ENCODE measurements around the gene NAGLU.
"Not testable (repeated sequence)": the region's sequence is repeated elsewhere in the genome, so short reads cannot be mapped to it uniquely, and the experiment has no call there.

NAGLU gene

DNA sequence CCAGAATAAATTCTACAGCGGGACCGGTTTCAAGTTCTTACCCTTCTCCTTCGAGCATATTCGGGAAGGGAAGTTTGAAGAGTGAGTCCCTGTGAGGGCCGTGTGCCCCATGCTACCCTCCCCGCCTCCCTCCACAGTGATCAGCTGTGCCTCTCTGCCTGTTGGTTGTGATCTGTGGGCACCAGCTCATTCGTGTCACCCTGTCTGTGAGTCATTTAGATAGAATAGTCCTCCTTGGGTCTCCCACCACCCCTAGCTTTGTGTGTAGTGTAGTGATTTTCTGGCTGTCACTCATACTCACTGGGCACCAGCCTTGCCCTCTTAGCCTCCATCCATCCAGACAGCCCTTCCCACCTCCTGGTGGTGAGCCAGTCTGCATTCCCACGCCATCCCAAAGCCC is 15.0 kb upstream of the NAGLU start:
- DNase-seq (ENCODE audit: low read depth in 2 of 2) = no peak

DNA sequence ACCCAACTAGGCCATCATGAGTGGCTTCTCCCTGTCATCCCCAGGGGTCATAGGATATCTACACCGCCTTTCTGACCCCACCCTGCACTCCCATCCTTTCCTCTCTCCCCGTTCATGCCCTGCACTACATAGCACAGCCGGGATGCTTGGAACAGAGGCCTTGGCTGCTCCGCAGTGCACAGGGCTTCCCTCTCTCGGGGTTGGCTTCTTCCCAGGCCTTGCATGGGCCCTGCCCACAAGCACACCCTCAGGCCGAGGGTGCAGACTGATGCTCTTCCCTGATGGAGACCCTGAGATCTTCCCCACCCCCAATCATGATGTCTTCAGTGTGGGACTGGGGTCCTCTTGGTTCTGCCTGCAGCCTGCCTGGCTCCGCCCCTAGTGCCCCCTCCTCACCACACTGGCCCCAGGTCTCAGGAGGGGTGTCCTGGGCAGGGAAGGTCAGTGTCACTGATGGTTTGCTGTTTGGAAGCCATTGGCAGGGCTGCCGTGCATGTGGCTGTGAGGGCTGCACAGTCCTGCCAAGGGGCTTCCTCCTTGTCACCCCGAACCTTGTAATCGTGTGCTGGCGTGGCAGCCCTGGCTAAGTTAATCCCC is 14.3 kb upstream of the NAGLU start:
- no peak for DNase-seq (ENCODE audit: low read depth in 2 of 2)

- DNase-seq (ENCODE audit: low read depth in 2 of 2) = no peak
Measured at GRCh38 chr17:42522263-42522790, 13.7 kb upstream of the NAGLU start.

GRCh38 chr17:42522798-42523278 is 13.2 kb upstream of the NAGLU start:
- no peak for DNase-seq (ENCODE audit: low read depth in 2 of 2)

GRCh38 chr17:42525221-42525620 is 10.8 kb upstream of the NAGLU start:
- DNase-seq (ENCODE audit: low read depth in 2 of 2) = no peak

- DNase-seq (ENCODE audit: low read depth in 2 of 2) = no peak
Measured at GRCh38 chr17:42526031-42526444, 10.0 kb upstream of the NAGLU start.

- DNase-seq (ENCODE audit: low read depth in 2 of 2) = no peak
Measured at GRCh38 chr17:42527932-42528331, 8.1 kb upstream of the NAGLU start.

- no peak for DNase-seq (ENCODE audit: low read depth in 2 of 2)
Measured at GRCh38 chr17:42529061-42529460, 7.0 kb upstream of the NAGLU start.

DNA sequence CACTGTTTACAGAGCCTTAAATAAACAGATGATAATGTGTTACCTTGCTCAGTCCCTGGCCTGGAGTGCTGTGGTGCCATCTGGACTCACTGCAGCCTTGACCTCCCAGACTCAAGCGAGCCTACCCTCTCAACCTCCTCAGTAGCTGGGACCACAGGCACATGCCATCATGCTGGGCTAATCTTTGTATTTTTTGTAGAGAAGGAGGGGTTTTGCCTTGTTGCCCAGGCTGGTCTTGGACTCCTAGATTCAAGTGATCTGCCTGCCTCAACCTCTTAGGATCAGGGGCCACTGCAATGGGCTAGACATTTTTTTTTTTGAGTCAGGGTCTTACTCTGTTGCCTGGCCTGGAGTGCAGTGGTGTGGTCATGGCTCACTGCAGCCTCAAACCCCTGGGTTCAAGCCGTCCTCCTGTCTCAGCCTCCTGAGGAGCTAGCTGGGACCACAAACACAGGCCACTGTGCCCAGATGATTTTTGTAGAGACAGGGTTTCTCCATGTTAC is 5.0 kb upstream of the NAGLU start:
- no peak for DNase-seq (ENCODE audit: low read depth in 2 of 2)

GRCh38 chr17:42531455-42532354 is 4.3 kb upstream of the NAGLU start:
- DNase-seq (ENCODE audit: low read depth in 2 of 2) = no peak

DNA sequence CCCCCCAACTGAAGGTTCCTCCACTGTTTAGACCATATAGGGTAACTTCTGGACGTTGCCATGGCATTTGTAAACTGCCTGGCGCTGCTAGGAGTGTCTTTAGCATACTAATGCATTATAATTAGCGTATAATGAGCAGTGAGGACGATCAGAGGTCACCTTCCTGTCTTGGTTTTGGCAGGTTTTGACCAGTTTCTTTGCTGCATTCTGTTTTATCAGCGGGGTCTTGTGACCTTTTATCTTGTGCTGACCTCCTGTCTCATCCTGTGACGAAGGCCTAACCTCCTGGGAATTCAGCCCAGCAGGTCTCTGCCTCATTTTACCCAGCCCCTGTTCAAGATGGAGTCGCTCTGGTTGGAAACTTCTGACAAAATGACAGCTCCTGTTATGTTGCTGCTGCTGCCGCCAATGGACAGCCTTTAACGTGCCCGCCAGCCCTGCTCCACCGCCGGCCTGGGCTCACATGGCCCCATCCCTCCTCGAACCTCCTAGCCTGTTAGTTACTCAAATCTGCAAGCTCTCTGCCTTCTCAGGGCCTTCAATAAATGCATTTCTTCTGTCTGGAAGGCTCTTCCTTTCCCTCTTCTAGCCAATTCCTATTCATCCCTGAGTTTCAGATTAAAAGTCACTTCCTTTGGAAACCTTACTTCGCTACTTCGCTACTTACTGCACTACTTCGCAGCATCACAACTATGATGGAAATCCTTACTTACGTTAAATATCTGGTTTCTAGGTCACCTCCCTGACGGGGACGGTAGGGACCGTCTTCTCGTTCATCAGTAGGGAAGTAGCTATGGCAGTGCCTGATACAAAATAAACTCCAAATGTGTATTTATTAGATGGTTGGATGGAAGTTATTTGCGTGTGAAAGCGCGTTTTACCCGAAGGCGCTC is 640 bp upstream of the NAGLU start:
- DNase-seq (ENCODE audit: low read depth in 2 of 2) = no peak

- DNase-seq (ENCODE audit: low read depth in 2 of 2) = peak; percentile 61 to 66
Measured at GRCh38 chr17:42536372-42537155, 523 bp downstream of the NAGLU start.

- DNase-seq (ENCODE audit: low read depth in 2 of 2) = no peak
Measured at GRCh38 chr17:42537156-42537805, 1.2 kb downstream of the NAGLU start.

DNA sequence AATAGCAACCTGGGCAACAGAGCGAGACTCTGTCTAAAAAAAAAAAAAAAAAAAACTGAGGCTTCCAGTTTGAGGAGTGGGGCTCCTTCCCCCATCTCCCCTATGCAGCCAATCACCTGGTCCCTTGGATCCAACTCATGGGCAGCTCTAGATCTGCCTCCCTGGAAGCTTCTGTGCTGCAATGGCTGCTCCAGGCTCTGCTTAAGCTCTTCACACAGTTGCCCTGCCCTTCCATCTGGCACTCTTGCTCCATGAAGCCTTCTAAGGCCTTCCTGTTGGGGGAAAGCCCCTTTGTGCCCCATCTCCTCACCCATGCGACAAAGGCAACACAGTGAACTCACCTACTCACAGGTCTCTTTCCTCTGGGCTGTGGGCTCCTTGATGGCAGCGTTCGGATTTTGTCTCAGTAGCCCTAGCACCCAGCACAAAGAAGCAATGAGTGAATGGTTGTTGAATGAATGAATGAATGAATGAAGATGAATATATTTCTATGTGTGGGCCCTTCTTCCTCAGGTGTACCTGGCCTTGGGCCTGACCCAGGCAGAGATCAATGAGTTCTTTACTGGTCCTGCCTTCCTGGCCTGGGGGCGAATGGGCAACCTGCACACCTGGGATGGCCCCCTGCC is 1.9 kb downstream of the NAGLU start:
- DNase-seq (ENCODE audit: low read depth in 2 of 2) = no peak

- no peak for DNase-seq (ENCODE audit: low read depth in 2 of 2)
Measured at GRCh38 chr17:42538482-42538881, 2.4 kb downstream of the NAGLU start.

DNA sequence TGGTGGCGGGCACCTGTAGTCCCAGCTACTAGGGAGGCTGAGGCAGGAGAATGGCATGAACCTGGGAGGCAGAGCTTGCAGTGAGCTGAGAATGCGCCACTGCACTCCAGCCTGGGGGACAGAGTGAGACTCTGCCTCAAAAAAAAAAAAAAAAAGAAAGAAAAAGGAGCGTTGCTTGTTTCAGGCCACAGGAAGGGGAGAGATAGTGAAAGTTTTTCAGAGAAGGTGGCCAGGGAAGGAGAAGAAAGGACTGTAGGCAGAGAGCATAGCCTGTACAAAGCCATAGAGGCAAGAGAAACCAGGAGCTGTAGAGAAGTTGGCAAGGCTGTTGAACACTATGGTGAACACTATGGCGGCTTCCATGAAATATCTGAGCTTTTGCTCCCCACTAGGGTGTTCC is 4.5 kb downstream of the NAGLU start:
- DNase-seq (ENCODE audit: low read depth in 2 of 2) = not testable (repeated sequence)

- DNase-seq (ENCODE audit: low read depth in 2 of 2) = no peak
Measured at GRCh38 chr17:42541041-42541833, 5.2 kb downstream of the NAGLU start.

DNA sequence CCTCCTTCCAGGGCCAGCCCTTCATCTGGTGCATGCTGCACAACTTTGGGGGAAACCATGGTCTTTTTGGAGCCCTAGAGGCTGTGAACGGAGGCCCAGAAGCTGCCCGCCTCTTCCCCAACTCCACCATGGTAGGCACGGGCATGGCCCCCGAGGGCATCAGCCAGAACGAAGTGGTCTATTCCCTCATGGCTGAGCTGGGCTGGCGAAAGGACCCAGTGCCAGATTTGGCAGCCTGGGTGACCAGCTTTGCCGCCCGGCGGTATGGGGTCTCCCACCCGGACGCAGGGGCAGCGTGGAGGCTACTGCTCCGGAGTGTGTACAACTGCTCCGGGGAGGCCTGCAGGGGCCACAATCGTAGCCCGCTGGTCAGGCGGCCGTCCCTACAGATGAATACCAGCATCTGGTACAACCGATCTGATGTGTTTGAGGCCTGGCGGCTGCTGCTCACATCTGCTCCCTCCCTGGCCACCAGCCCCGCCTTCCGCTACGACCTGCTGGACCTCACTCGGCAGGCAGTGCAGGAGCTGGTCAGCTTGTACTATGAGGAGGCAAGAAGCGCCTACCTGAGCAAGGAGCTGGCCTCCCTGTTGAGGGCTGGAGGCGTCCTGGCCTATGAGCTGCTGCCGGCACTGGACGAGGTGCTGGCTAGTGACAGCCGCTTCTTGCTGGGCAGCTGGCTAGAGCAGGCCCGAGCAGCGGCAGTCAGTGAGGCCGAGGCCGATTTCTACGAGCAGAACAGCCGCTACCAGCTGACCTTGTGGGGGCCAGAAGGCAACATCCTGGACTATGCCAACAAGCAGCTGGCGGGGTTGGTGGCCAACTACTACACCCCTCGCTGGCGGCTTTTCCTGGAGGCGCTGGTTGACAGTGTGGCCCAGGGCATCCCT is 7.4 kb downstream of the NAGLU start:
- no peak for DNase-seq (ENCODE audit: low read depth in 2 of 2)

All from activated CD4-positive, alpha-beta T cell treated with anti-CD3 and anti-CD28 coated beads for 24 hours (primary cell).